IPS DF 19.7 (cell line): ENCODE results near the gene FREM2.

ENCODE experiments used
- DNase-seq: peaks from one replicate; pipeline ENCODE4 v3.0.0-alpha.2; 2013; ENCODE audit warnings: low read depth, low spot score

The FREM2 gene

DNA sequence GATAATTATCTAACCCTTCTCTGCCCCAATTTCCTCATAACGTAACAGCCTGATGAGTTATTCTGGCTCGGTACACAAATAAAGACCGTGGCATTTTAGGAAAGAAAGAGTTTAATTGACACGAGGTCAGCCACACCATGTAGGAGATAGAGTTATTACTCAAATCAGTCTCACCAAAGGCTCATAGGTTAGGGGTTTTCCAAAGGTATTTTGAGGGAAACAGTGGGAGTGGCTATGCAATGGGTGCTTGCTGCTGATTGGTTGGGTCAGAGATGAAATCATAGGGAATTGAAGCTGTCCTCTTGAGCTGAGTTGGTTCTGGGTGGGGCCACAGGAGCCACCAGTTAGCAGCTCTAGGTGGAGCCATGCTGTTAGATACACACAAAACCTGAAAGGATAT lies 137.5 kb downstream of the FREM2 start:
- DNase-seq = no peak

DNA sequence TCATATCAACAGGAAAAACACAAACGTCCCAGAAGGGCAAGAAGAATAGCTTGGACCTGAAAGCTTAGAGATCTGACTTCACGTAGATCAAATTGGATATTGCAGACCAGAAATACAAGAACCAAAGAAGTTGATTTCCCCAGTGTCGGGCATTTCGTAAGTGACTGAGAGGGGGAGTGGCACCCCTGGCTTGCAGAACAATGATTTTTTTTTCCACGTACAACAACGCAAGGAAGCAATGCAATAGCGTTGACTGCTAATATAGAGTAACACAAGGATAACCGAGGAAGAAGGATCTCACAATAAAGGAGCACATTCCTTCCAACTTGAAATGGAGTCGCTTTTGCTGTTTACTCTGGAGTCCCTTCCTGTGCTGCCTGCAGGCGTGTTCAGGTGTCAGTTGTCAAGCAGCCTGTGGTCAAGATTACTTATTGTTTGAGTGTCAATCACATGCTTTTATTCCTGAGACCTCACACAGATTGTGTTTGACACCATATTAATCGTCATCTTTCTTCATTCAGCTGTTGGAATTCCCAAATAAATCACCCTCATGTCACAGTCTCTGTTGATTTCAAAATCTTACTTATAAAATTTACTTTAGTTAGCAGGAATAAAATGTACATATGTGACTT lies 139.4 kb downstream of the FREM2 start:
- DNase-seq = no peak

GRCh38 chr13:38830442-38831045 lies 143.7 kb downstream of the FREM2 start:
- DNase-seq = no peak

- no peak for DNase-seq
Observed at GRCh38 chr13:38844581-38844980, 157.7 kb downstream of the FREM2 start.

- no peak for DNase-seq
Observed at GRCh38 chr13:38848360-38848759, 161.5 kb downstream of the FREM2 start.

DNA sequence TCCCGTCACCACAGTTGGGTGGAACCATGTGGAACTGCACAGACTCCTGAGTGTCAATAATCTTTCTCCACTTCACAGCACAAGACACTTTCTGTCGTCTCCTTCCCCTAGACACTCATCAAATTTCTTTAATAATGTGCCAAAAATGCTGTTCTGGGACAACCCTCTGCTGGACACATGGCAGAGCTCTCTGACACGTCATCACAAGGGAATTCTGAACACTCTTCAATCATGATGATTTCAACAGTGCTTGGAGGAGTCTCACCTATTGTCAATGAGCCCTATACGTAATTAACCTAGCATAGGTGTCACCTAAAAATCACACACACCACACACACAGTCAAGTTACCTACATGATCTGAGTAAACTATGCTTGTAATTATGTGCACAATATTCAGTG lies 162.4 kb downstream of the FREM2 start:
- no peak for DNase-seq

DNA sequence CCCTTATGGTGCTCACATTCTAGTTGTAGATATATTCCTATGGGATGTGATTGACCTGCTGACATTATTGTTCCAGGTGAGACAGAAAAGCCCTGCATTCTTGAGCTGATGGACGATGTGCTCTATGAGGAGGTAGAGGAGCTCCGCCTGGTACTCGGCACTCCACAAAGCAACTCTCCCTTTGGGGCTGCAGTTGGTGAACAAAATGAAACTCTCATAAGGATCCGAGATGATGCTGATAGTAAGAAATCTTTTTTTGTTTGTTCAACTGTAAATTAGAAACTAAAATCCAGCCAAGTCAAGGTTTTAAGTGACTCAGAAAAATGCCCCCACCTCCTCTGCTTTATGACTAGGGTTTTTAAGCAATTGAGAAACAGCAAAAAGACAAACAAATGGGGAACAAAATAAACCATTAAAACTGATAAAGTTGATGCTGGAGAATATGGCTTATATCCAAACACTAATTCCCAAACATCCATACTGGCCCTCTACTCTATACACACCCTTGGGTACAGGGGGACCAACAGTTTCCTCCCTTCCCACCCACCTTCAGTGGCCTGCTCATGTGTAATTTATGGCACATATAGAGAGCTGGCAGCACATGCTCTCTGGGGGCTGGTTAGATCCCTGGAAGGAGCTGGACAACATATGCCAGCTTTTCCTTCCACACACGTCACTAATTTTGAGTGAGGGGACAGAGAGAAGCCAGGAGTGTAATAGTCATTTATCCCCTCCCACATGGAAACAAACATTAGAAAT lies 164.2 kb downstream of the FREM2 start:
- DNase-seq = no peak

DNA sequence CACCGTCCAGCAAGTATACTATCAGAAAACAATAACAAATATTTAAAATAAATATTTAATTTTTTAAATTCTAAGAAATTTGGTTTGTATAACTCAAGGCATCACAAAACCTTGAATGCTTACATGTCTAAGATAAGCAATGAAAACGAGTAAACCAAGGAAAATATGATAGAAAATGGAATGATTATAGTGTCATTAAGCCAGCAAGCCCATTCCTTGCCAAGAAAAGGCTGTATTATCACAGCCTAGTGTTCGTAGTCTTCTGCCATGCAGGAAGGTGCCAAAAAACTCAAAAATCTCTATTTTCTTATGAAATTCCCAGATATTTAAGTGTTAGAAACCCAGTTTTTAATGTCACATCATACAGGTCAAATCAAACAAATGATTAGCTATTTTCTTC lies 167.3 kb downstream of the FREM2 start:
- no peak for DNase-seq

DNA sequence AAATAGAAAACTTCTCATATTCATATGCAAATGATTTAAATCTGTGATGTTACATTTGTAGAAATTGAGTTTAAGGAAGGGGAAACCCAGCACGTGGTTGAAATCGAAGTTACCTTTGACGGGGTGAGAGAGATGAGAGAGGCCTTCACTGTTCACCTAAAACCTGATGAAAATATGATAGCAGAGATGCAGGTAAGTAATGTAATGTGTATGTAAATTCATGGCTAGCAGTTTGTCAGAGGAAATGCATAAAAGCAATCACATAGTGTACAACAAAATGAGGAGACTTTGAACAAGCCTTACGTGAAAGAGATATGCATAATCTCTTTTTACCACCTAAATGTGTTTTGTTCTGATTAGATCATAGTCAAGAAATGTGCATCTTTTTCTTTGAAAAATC lies 169.2 kb downstream of the FREM2 start:
- DNase-seq = no peak

- no peak for DNase-seq
Observed at GRCh38 chr13:38862443-38862842, 175.6 kb downstream of the FREM2 start.

DNA sequence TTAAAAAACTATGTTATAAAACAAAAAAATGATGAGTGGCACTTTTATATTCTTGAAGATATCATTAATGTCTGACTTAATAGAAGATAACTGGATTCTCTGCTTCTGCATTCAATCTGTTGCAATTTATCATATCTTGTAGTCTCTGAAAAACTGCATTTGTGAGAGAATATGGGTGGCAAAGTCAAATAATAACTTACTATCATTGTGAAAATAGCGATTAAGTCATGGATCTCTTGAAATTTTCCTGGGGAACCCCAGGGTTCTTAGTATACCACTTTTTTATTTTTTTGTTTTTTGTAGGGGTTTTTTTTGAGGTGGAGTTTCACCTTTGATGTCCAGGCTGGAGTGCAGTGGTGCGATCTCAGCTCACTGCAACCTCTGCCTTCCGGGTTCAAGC lies 176.7 kb downstream of the FREM2 start:
- DNase-seq = no peak

DNA sequence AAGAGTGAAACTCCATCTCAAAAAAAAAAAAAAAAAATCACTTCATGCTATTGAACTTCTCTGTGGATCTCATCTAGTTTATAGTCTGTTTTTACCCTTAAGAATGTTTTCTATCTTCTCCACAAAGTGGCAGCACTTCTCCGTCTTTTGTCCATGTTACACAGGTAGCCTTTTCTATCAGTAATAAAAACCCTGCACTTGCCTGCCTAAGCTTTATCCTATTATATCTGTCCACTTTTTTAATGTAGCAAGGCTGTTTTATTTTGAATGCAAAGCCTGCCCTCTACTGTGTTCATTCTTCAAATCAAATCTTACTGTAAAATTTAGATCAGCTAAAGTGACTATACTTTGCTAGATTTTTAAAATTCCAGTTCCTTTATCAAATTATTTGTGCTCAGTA lies 179.8 kb downstream of the FREM2 start:
- no peak for DNase-seq

- DNase-seq = no peak
Observed at GRCh38 chr13:38868399-38868798, 181.5 kb downstream of the FREM2 start.

DNA sequence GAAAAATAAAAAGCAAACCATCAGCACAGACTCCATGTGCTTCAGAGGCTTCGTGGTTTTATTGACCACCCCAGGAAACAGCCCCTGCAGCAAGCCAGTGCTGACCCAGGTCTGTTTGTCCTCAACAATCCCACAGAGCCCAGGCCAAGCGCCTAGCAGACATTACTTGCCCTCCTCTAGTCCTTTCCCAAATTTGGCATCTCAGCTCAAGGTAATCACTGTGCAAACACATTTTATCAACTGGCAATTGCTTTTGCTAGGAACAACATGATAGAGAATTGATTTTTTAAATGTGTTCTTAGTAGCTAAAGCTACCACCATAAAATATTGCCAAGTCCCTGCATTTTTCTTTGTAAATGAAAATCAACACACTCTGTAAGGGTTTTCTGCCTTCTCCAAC lies 182.0 kb downstream of the FREM2 start:
- no peak for DNase-seq

DNA sequence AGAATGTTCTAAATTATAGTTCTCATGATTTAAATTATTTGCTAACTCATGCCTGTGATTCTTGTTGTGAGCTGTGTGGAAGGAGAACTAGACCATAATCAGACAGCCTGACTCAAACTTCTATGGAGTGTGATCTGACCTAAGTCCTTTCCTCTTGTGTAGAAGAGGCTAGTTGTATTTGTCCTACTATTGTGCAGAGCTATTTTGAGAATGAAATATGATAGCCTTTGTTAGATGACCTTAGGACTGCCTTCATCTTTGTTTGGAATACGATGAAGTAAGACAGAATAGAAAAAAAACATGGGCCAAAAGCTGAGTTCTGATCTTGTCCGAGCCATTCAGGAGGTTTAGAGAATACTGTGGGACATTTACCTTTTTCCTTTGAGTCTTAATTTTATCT lies 184.4 kb downstream of the FREM2 start:
- DNase-seq = no peak

DNA sequence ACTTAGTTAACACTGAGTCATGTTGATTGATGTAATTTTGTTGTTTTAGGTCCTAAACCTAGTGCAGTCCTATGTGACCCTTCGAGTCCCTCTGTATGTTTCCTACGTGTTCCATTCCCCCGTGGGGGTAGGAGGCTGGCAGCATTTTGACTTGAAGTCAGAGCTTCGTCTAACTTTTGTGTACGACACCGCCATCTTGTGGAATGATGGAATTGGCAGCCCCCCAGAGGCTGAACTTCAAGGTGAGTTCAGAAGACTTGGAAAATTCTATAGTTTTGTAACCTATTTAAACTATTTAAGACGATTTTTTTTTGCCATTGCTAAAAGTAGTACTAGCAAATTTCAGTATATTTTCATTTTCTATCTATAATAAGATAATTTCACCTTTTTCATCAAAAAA lies 185.8 kb downstream of the FREM2 start:
- peak; percentile 20 for DNase-seq

DNA sequence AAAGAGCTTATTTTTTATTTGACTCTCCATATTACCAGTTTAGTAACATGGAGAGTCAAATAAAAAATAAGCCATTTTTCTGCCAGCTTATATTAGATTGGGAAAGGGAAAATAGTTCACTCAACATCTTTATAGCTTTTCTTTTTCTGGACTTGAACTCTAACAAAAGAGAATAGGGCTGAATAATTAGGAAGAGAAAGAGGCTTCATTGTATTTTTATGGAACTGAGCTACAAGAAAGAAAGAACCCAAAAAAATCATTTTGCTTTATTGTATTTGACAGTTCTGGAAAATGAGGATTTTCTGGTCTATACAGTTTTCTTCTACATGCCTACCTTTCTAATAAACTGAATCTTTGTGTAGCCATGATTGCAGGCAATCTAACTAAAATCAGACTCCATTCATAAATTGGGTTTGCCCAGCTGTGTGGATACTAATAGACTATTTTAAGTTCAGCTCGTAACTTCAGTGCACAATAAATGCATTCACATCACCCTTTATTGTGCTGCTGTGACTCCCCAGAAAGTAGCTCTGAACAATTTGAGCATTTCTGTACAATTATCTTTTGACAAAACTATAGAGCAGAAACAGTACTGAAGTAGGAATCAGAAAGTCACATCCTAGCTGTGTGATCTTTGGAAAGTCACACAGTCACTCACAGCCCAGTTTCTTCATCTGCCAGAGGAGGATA lies 188.5 kb downstream of the FREM2 start:
- no peak for DNase-seq

GRCh38 chr13:38879278-38879677 lies 192.4 kb downstream of the FREM2 start:
- DNase-seq = no peak

- no peak for DNase-seq
Observed at GRCh38 chr13:38879786-38880185, 192.9 kb downstream of the FREM2 start.

- no peak for DNase-seq
Observed at GRCh38 chr13:38880397-38880796, 193.5 kb downstream of the FREM2 start.

- DNase-seq = no peak
Observed at GRCh38 chr13:38883783-38884182, 196.9 kb downstream of the FREM2 start.

DNA sequence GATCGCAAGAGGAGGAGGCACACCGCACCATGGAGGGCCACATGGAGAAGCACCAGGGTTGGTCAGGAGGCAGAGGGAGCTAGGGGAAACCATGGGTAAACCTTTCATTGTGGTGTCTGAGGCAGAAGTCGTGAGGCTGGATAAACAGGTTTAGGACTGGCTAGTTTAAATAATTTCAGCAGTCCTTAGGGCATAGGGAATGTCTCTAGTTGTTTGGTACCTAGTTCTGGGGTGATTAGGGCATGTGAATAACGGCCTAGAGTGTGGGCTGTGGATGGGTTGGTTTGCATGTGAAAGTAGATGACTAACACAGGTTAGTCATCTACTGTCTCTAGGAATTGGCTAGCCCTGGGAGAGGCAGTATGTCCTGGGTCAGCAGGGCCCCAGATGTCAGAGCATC lies 201.4 kb downstream of the FREM2 start:
- no peak for DNase-seq

GRCh38 chr13:38895075-38895474 lies 208.2 kb downstream of the FREM2 start:
- no peak for DNase-seq
